Natural killer cell (primary cell): ENCODE data around the gene OR2M4. TPM values are rescaled to one million over a fixed set of nuclear protein-coding genes. Genes with fewer than 3 reads are reported as not detected.
"Not testable (repeated sequence)": the region's sequence is repeated elsewhere in the genome, so short reads cannot be mapped to it uniquely, and the experiment has no call there.

ENCODE experiments used
- ATAC-seq, 3 donors: fragments of 150-1000 bp in 2 of 3; fragments of 200-7000 bp in 1 of 3; cut with Tn5 transposase; 1 replicate in 1 of 3; 2 replicates in 2 of 3; pipeline ENCODE4 v1.10.0; 2021; ENCODE audit warnings: mild to moderate bottlenecking in 2 of 3, moderate library complexity in 2 of 3
- DNase-seq, 2 donors: peaks; one replicate each; pipeline versions ENCODE4 v3.0.0 to v3.0.0-alpha.2; 2013 to 2021; ENCODE audit warnings: mixed read lengths in 1 of 2
- H3K27ac ChIP-seq: one replicate; pipeline ENCODE4 v1.5.1; 2013; ENCODE audit warnings: mild to moderate bottlenecking, low read length
- H3K27me3 ChIP-seq: one replicate; pipeline ENCODE4 v1.6.1; 2013; ENCODE audit warnings: low read length; ENCODE audit not compliant: control insufficient read depth, insufficient read depth
- H3K36me3 ChIP-seq: one replicate; pipeline ENCODE4 v1.6.1; 2013; ENCODE audit warnings: low read length; ENCODE audit not compliant: control insufficient read depth, insufficient read depth
- H3K4me1 ChIP-seq: one replicate; pipeline ENCODE4 v1.6.1; 2013; ENCODE audit warnings: low read length; ENCODE audit not compliant: control insufficient read depth, insufficient read depth
- H3K4me3 ChIP-seq: one replicate; pipeline ENCODE4 v1.5.1; 2013; ENCODE audit warnings: low read length
- H3K9me3 ChIP-seq: one replicate; pipeline ENCODE4 v1.6.1; 2013; ENCODE audit warnings: low read length; ENCODE audit not compliant: control insufficient read depth, insufficient read depth
- H3K27ac Mint-ChIP-seq, 2 donors: one replicate each; pipeline ENCODE4 v1.8.0; 2022; ENCODE audit warnings: mild to moderate bottlenecking in 2 of 2, mixed read lengths in 2 of 2, moderate library complexity in 1 of 2
- H3K27me3 Mint-ChIP-seq, 2 donors: one replicate each; pipeline ENCODE4 v1.8.0; 2022; ENCODE audit warnings: low read depth in 2 of 2, mixed read lengths in 2 of 2
- H3K36me3 Mint-ChIP-seq: one replicate; pipeline ENCODE4 v1.8.0; 2022; ENCODE audit warnings: mixed read lengths
- H3K4me1 Mint-ChIP-seq, 2 donors: one replicate each; pipeline ENCODE4 v1.8.0; 2022; ENCODE audit warnings: mixed read lengths in 2 of 2
- H3K4me3 Mint-ChIP-seq: one replicate; pipeline ENCODE4 v1.8.0; 2022; ENCODE audit warnings: mild to moderate bottlenecking, moderate library complexity, mixed read lengths
- H3K9me3 Mint-ChIP-seq, 2 donors: one replicate each; pipeline ENCODE4 v1.8.0; 2022; ENCODE audit warnings: mixed read lengths in 2 of 2
- WGBS: methylation state at CpG from one replicate; pipeline ENCODE4 v1.1.7; 2013; ENCODE audit warnings: missing lambda C conversion rate; ENCODE audit not compliant: insufficient coverage; 5-methylcytosine and 5-hydroxymethylcytosine counted together
- intact Hi-C: fragments of 100-400 bp; cut with micrococcal nuclease; formaldehyde crosslinking; loops from one replicate; pipeline ENCODE4 v1.14.2; 2022
- total RNA-seq, 4 donors: library from RNA; stranded (reverse); fragments of 120-200 nt in 1 of 4; gene quantifications; one replicate each; pipeline versions ENCODE4 v1.2.3 to v1.2.4, GENCODE V29; 2013 to 2022
- TF ChIP-seq, protein P1 (sequence below): fragments of 200-600 bp; IDR thresholded peaks from one replicate; pipeline ENCODE4 v1.8.0; 2022; ENCODE audit warnings: antibody characterized with exemption

OR2M4 gene
- total RNA-seq, 3 donors from 2014 or later (not counting 1 experiment from before 2014, with no cell fraction given), result not detected

- ATAC-seq, result no peak
Observed at GRCh38 chr1:248229360-248229908, 1.8 kb upstream of the OR2M4 start.

DNA sequence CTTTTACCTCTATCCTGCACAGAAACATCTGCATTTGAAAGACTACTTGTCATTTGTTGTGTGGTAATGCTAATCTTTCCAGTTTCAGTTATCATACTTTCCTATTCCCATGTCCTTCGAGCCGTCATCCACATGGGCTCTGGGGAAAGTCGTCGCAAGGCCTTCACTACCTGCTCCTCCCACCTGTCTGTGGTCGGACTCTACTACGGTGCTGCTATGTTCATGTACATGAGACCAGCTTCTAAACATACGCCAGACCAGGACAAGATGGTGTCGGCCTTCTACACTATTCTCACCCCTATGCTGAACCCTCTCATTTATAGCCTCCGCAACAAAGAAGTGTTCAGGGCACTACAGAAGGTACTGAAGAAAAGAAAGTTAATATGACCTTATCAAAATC is 8.3 kb downstream of the OR2M4 start:
- Mint-ChIP-seq H3K36me3 (no peaks in the 10 kb centered on the region), H3K4me3 (no peak overlapping the region), H3K27me3 (peaks cover 0 to 4% of the 10 kb centered on the region in 2 donors), H3K4me1 (peaks cover 4% of the 10 kb centered on the region in 2 donors), H3K27ac (no peak overlapping the region), H3K9me3 (peaks cover 3% of the 10 kb centered on the region in 2 donors)
- TF ChIP-seq, protein P1, sequence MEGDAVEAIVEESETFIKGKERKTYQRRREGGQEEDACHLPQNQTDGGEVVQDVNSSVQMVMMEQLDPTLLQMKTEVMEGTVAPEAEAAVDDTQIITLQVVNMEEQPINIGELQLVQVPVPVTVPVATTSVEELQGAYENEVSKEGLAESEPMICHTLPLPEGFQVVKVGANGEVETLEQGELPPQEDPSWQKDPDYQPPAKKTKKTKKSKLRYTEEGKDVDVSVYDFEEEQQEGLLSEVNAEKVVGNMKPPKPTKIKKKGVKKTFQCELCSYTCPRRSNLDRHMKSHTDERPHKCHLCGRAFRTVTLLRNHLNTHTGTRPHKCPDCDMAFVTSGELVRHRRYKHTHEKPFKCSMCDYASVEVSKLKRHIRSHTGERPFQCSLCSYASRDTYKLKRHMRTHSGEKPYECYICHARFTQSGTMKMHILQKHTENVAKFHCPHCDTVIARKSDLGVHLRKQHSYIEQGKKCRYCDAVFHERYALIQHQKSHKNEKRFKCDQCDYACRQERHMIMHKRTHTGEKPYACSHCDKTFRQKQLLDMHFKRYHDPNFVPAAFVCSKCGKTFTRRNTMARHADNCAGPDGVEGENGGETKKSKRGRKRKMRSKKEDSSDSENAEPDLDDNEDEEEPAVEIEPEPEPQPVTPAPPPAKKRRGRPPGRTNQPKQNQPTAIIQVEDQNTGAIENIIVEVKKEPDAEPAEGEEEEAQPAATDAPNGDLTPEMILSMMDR, result no peak
- no peaks in the 10 kb centered on the region for H3K9me3 ChIP-seq
- no peaks in the 10 kb centered on the region for H3K27me3 ChIP-seq
- no peak for ATAC-seq
- intact Hi-C loops, result no loop called here
- no peak overlapping the region for H3K27ac ChIP-seq
- H3K4me1 ChIP-seq, result no peaks in the 10 kb centered on the region
- no peaks in the 10 kb centered on the region for H3K36me3 ChIP-seq
- DNase-seq, result no peak
- WGBS, result 94% methylated on average over 9 of the region's 9 CpGs
- no peak overlapping the region for H3K4me3 ChIP-seq

More at GRCh38 chr1:248229360-248229908, 1.8 kb upstream of the OR2M4 start:
- no peaks in the 10 kb centered on the region for H3K36me3 ChIP-seq
- WGBS, result 82% methylated on average over 6 of the region's 6 CpGs
- TF ChIP-seq, protein P1, result no peak
- H3K4me3 ChIP-seq, result no peak overlapping the region
- no peak overlapping the region for H3K27ac ChIP-seq
- H3K4me1 ChIP-seq, result no peaks in the 10 kb centered on the region
- Mint-ChIP-seq H3K4me1 (no peaks in the 10 kb centered on the region), H3K4me3 (no peak overlapping the region), H3K36me3 (no peaks in the 10 kb centered on the region), H3K27ac (no peak overlapping the region), H3K9me3 (peaks cover 3 to 7% of the 10 kb centered on the region in 2 donors), H3K27me3 (no peaks in the 10 kb centered on the region)
- intact Hi-C loops, result no loop called here
- no peaks in the 10 kb centered on the region for H3K9me3 ChIP-seq
- DNase-seq, result no peak
- no peaks in the 10 kb centered on the region for H3K27me3 ChIP-seq

- H3K36me3 ChIP-seq, result no peaks in the 10 kb centered on the region
- H3K27ac ChIP-seq, result no peak overlapping the region
- peaks cover 0 to 4% of the 10 kb centered on the region in 2 donors for H3K27me3 Mint-ChIP-seq
- intact Hi-C loops, result no loop called here
- H3K27ac Mint-ChIP-seq, result no peak overlapping the region
- no peaks in the 10 kb centered on the region for H3K4me1 ChIP-seq
- no peaks in the 10 kb centered on the region for H3K9me3 ChIP-seq
- H3K4me3 Mint-ChIP-seq, result no peak overlapping the region
- WGBS, result 14% methylated on average over 14 of the region's 14 CpGs
- H3K4me1 Mint-ChIP-seq, result peaks cover 4% of the 10 kb centered on the region in 2 donors
- no peaks in the 10 kb centered on the region for H3K27me3 ChIP-seq
- H3K9me3 Mint-ChIP-seq, result peaks cover 0 to 2% of the 10 kb centered on the region in 2 donors
- peak in 1 of 3 donors; percentile 56 for ATAC-seq
- no peak overlapping the region for H3K4me3 ChIP-seq
- no peaks in the 10 kb centered on the region for H3K36me3 Mint-ChIP-seq
- TF ChIP-seq, protein P1, result peak; percentile 41
- peak in 1 of 2 donors; percentile 61 for DNase-seq
Observed at GRCh38 chr1:248243204-248243603, 12.0 kb downstream of the OR2M4 start.

GRCh38 chr1:248259309-248259708 is 28.1 kb downstream of the OR2M4 start:
- H3K36me3 Mint-ChIP-seq, H3K27me3 ChIP-seq, H3K27ac ChIP-seq, H3K9me3 ChIP-seq, ATAC-seq, H3K36me3 ChIP-seq, H3K27me3 Mint-ChIP-seq, H3K4me3 ChIP-seq, H3K9me3 Mint-ChIP-seq, H3K4me3 Mint-ChIP-seq, H3K27ac Mint-ChIP-seq, intact Hi-C loops, DNase-seq, H3K4me1 Mint-ChIP-seq, H3K4me1 ChIP-seq: not testable (repeated sequence)
- WGBS, result no CpG with 5 or more reads among the region's 1 CpG
